HG03060 (cell line): ENCODE measurements around the gene POPDC2.

Experiments
- ATAC-seq: cut with Tn5 transposase; IDR thresholded peaks from one replicate; pipeline ENCODE4 v1.9.1; 2021; ENCODE audit warnings: low read depth, moderate number of reproducible peaks; ENCODE audit not compliant: unreplicated experiment

POPDC2 gene

GRCh38 chr3:119642746-119643473, 17.5 kb downstream of the POPDC2 start:
- ATAC-seq: no peak

- no peak for ATAC-seq
Measured at GRCh38 chr3:119641416-119641815, 19.0 kb downstream of the POPDC2 start.

GRCh38 chr3:119639494-119640350, 20.7 kb downstream of the POPDC2 start:
- ATAC-seq: no peak

GRCh38 chr3:119637679-119638477, 22.5 kb downstream of the POPDC2 start:
- ATAC-seq: peak; percentile 19

DNA sequence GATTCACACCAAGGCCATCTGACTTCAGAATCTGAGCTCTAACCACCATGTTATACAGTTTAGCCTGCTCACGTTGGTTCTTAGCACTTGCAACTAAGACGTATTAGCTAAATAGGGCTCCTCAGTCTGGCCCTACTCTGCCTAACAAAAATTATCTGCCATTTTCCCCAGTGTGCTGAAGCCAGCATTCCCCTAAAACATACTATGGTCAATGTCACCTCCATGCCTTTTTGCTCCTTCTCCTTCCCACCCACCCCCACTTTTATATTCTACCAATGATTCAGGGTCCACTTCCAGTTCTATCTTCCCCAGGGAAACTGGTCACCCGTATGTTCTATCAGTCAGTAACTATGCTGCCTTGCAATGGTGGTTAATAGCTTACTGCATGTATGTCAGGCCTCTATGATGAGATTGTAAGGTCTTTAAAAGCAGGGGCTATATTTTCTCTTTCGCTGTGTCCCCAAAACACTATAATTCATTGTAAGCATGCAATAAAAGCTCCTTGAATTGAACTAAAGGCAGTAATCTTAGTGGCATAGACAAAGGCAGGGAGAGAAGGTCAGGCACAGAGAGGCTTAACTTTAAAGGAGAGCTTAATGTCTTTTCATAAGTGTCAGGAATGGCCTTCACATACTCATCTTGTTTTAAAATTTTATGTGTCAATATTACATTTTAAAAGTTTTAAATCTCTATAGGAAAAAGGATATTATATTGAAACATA, 23.3 kb downstream of the POPDC2 start:
- ATAC-seq: no peak

DNA sequence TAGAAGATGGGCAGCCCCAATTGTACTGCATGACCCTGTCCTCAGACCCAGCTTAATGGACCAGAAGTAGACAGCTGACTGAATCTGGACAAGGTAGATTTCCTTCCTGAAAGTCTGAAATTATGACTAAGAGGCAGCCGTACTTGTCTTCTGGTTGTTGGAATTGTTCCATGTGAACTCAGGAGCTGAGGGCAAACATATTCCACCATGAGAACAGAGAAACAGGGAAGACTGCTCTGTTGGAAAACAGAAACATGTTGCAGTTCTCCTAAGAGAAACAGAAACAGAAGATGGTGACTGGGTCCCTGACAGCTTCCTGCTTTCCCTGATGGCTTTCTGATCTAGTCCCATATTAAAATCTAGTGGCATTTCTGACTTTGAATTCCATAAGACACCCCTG, 24.1 kb downstream of the POPDC2 start:
- ATAC-seq: no peak

- no peak for ATAC-seq
Measured at GRCh38 chr3:119635719-119636118, 24.7 kb downstream of the POPDC2 start.

- ATAC-seq: no peak
Measured at GRCh38 chr3:119632829-119633228, 27.6 kb downstream of the POPDC2 start.

GRCh38 chr3:119632216-119632615, 28.2 kb downstream of the POPDC2 start:
- ATAC-seq: no peak

- no peak for ATAC-seq
Measured at GRCh38 chr3:119631516-119631915, 28.9 kb downstream of the POPDC2 start.

DNA sequence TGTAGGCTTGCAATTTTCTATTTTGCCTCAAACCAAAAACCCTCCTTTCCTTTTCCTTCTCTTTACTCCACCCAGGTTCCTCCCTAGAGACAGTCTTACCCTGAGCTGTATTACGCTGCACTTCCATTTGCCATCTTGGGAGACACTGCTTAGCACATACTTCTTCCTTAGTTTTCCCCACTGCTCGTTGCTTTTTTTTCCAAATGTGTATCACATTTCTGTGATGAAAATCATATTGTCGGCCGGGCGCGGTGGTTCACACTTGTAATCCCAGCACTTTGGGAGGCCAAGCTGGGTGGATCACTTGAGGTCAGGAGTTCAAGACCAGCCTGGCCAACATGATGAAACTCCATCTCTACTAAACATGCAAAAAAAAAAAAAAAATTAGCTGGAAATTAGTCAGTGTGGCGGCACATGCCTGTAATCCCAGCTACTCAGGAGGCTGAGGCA, 29.5 kb downstream of the POPDC2 start:
- ATAC-seq: no peak

- no peak for ATAC-seq
Measured at GRCh38 chr3:119630128-119630879, 30.1 kb downstream of the POPDC2 start.

- peak; percentile 27 for ATAC-seq
Measured at GRCh38 chr3:119628816-119629445, 31.5 kb downstream of the POPDC2 start.

DNA sequence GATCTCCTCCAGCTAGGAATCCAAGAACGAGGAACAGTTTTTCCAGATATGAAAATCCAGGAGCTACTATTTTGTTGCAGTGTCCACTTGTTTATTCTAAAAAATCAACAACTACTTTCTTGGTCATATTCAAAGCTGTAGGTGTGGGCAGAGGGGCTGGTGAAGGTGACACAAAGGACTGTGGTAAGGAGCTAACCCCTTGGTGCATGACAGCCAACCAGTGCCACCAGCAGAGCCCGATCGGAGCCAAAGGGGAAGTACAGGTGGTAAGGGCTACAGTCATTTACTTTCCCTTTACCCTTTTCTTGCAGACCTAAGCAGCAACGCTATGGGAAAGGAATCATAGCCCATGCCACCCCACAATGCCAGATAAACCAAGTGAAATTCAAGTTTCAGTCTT, 32.0 kb downstream of the POPDC2 start:
- peak; percentile 37 for ATAC-seq

GRCh38 chr3:119627461-119627860, 32.9 kb downstream of the POPDC2 start:
- no peak for ATAC-seq

- no peak for ATAC-seq
Measured at GRCh38 chr3:119626196-119626595, 34.2 kb downstream of the POPDC2 start.

DNA sequence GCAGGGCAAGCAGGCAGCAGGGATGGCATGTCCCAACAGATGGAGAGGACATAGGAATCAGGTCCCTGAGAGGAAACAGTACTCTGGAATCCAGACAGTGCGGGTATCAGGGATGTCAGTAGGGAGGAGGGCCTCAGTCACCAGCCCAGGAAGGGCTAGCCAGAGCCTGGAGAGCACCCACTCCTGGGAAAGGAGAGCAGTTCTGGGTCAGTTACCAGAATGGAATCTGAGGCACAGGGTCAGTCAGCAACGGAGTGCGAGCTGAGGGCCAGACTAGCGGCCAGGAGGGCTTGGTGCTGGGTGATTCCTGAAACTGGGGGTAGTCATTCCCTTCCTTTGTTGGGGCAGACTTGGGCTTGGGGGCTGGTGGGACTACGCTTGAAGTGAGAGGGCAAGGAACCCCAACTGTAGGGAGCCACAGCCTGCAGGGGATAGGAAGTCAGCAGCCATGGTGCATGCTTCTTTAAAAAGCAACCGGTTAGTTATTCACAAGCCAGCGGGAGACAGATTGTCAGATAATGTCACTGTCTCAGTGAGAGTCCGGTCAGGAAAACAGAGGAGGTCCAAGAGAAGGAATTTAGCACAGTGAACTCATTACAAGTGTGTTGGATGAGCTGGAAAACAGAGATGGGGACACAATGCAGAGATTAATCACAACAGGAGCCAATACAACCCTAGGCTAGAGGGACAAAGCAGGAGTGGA, 34.8 kb downstream of the POPDC2 start:
- no peak for ATAC-seq

DNA sequence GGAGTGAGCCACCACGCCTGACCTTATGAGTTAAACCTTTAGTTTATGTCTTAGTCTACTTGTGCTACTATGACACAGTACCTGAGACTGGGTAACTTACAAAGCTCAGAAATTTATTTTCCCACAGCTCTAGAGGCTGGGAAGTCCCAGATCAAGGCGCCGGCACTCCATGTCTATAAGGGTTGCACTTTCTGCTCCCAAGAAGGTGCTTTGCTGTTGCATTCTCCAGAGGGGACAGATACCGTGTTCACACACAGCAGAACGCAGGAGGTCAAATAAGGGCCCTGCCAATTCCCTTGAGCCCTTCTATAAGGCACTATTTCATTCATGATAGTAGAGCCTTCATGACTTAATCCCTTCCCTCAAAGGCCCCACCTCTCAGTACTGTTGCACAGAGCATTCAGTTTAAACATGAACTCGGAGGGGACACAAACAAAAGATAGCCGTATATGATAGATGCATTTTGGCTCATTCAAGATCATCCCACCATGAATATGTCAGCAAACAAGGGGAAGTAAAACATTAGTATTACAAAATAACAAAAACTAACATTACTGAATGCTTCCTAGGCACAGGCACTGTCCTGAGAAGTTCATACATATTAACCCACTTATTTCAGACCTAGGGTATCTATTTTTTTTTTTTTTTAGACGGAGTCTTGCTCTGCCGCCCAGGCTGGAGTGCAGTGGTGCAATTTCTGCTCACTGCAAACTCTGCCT, 36.2 kb downstream of the POPDC2 start:
- ATAC-seq: no peak
